ENCODE results near the gene PSPH. TPM values are rescaled to one million over a fixed set of nuclear protein-coding genes. Genes with fewer than 3 reads are reported as not detected.

The PSPH gene
- total RNA-seq, 4 donors from 2014 or later = 13.9 to 46.7 (median 27.9) TPM

- H3K4me1 ChIP-seq = peaks cover 0 to 36% (median 12%) of the 10 kb centered on the region in 3 donors
- peak within 1 kb of the TSS; percentile 87 to 97 (median 94) for H3K27ac ChIP-seq
- H3K36me3 ChIP-seq = peaks cover 0 to 63% (median 16%) of the 10 kb centered on the region in 3 donors
- no peaks in the 10 kb centered on the region for H3K9me3 ChIP-seq
- peak within 1 kb of the TSS; percentile 75 to 96 (median 90) for H3K4me3 ChIP-seq
- TF ChIP-seq POLR2A (IDR thresholded peaks at IDR 0.05) = peak in 2 of 4 donors; percentile 79 to 93
- TF ChIP-seq CTCF (IDR thresholded peaks at IDR 0.05) = peak in 3 of 6 experiments; percentile 16 to 37 (median 21)
- no peaks in the 10 kb centered on the region for H3K27me3 ChIP-seq
- peak; percentile 40 for DNase-seq
- intact Hi-C loops (cut with DNase I) = no loop called here
- 0 to 1% methylated on average over 3 to 10 of the region's 49 CpGs for WGBS, 2 donors
Measured at GRCh38 chr7:56063882-56064625, 12.8 kb upstream of the PSPH start, which contains the start of gene SUMF2. Gene SUMF2, plus strand, starts transcription at chr7:56064286. Its CDS starts 26 bp downstream, at chr7:56064312.

- H3K27me3 ChIP-seq = no peaks in the 10 kb centered on the region
- no peak for DNase-seq
- peaks cover 0 to 63% (median 20%) of the 10 kb centered on the region in 3 donors for H3K36me3 ChIP-seq
- 59 to 62% methylated on average over 7 of the region's 7 CpGs for WGBS, 2 donors
- TF ChIP-seq POLR2A (IDR thresholded peaks at IDR 0.05) (no peak), CTCF (IDR thresholded peaks at IDR 0.05) (no peak)
- peak overlapping the region in 3 of 4 donors; percentile 88 to 96 (median 92) for H3K4me3 ChIP-seq
- peaks cover 0 to 36% (median 12%) of the 10 kb centered on the region in 3 donors for H3K4me1 ChIP-seq
- intact Hi-C loops (cut with DNase I) = no loop called here
- peak overlapping the region; percentile 87 to 97 (median 94) for H3K27ac ChIP-seq
- no peaks in the 10 kb centered on the region for H3K9me3 ChIP-seq
Measured at GRCh38 chr7:56063500-56063881, 12.2 kb upstream of the PSPH start.

- Histone ChIP-seq H3K9me3 (no peaks in the 10 kb centered on the region), H3K36me3 (peaks cover 0 to 65% (median 32%) of the 10 kb centered on the region in 3 donors), H3K27me3 (no peaks in the 10 kb centered on the region), H3K4me1 (peaks cover 0 to 36% (median 12%) of the 10 kb centered on the region in 3 donors), H3K4me3 (no peak overlapping the region), H3K27ac (peak overlapping the region in 2 of 4 donors; percentile 2 to 3)
- TF ChIP-seq POLR2A (IDR thresholded peaks at IDR 0.05) (no peak), CTCF (IDR thresholded peaks at IDR 0.05) (no peak)
- intact Hi-C loops (cut with DNase I) = no loop called here
- WGBS, 2 donors = 57 to 61% methylated on average over 2 of the region's 2 CpGs
- DNase-seq = no peak
Measured at GRCh38 chr7:56062382-56062781, 11.1 kb upstream of the PSPH start.

- DNase-seq = no peak
- Histone ChIP-seq H3K9me3 (no peaks in the 10 kb centered on the region), H3K4me3 (no peak overlapping the region), H3K4me1 (peaks cover 5 to 42% (median 20%) of the 10 kb centered on the region in 3 donors), H3K36me3 (peaks cover 0 to 63% (median 34%) of the 10 kb centered on the region in 3 donors), H3K27me3 (no peaks in the 10 kb centered on the region), H3K27ac (no peak overlapping the region)
- intact Hi-C loops (cut with DNase I) = no loop called here
- WGBS, 2 donors = 74 to 77% methylated on average over 2 of the region's 2 CpGs
- TF ChIP-seq CTCF (IDR thresholded peaks at IDR 0.05) = no peak
- no peak for TF ChIP-seq POLR2A (IDR thresholded peaks at IDR 0.05)
Measured at GRCh38 chr7:56053993-56054392, 2.7 kb upstream of the PSPH start.

GRCh38 chr7:56053379-56053778 lies 2.1 kb upstream of the PSPH start:
- Histone ChIP-seq H3K4me3 (no peak overlapping the region), H3K4me1 (peaks cover 5 to 48% (median 20%) of the 10 kb centered on the region in 3 donors), H3K9me3 (no peaks in the 10 kb centered on the region), H3K27ac (peak overlapping the region in 1 of 4 donors; percentile 94), H3K27me3 (no peaks in the 10 kb centered on the region), H3K36me3 (peaks cover 0 to 57% (median 29%) of the 10 kb centered on the region in 3 donors)
- intact Hi-C loops (cut with DNase I) = no loop called here
- 72 to 77% methylated on average over 9 of the region's 9 CpGs for WGBS, 2 donors
- no peak for DNase-seq
- TF ChIP-seq POLR2A (IDR thresholded peaks at IDR 0.05) (no peak), CTCF (IDR thresholded peaks at IDR 0.05) (no peak)
